Coronary artery (tissue), 2 donors: ENCODE data around the gene TNFRSF18.

Experiments
- DNase-seq: peaks from one replicate; pipeline ENCODE4 v3.0.0-alpha.2; 2017; ENCODE audit warnings: low spot score
- H3K27ac ChIP-seq, 2 donors: fragments of 200-600 bp; sonication (generic); one replicate each; pipeline ENCODE4 v1.5.1; 2016 to 2019
- H3K4me3 ChIP-seq: fragments of 200-600 bp; sonication (generic); 2 replicates; pipeline ENCODE4 v1.5.1; 2016; ENCODE audit warnings: mild to moderate bottlenecking, moderate library complexity
- CTCF ChIP-seq: fragments of 200-600 bp; sonication (generic); IDR thresholded peaks from one replicate; pipeline ENCODE4 v1.5.1; 2019; ENCODE audit warnings: antibody characterized with exemption

TNFRSF18 gene

GRCh38 chr1:1187938-1188337 lies 18.5 kb downstream of the TNFRSF18 start:
- DNase-seq: no peak
- no peak overlapping the region for H3K4me3 ChIP-seq
- no peak overlapping the region for H3K27ac ChIP-seq
- TF ChIP-seq CTCF: no peak

GRCh38 chr1:1185101-1185765 lies 21.2 kb downstream of the TNFRSF18 start:
- no peak for DNase-seq
- no peak for TF ChIP-seq CTCF
- Histone ChIP-seq H3K27ac (no peak overlapping the region), H3K4me3 (no peak overlapping the region)

GRCh38 chr1:1183833-1184775 lies 22.3 kb downstream of the TNFRSF18 start:
- H3K27ac ChIP-seq: no peak overlapping the region
- TF ChIP-seq CTCF: no peak
- H3K4me3 ChIP-seq: no peak overlapping the region
- DNase-seq: no peak

- no peak overlapping the region for H3K4me3 ChIP-seq
- no peak for TF ChIP-seq CTCF
- no peak for DNase-seq
Observed at GRCh38 chr1:1183221-1183747, 23.1 kb downstream of the TNFRSF18 start.

GRCh38 chr1:1182491-1183220 lies 23.7 kb downstream of the TNFRSF18 start:
- DNase-seq: no peak
- Histone ChIP-seq H3K4me3 (no peak overlapping the region), H3K27ac (no peak overlapping the region)
- no peak for TF ChIP-seq CTCF

More at GRCh38 chr1:1183221-1183747, 23.1 kb downstream of the TNFRSF18 start:
- H3K27ac ChIP-seq: no peak overlapping the region

- DNase-seq: no peak
- Histone ChIP-seq H3K27ac (no peak overlapping the region), H3K4me3 (no peak overlapping the region)
- no peak for TF ChIP-seq CTCF
Observed at GRCh38 chr1:1181938-1182410, 24.4 kb downstream of the TNFRSF18 start.
